HUDEP-2 (cell line): ENCODE results near the gene SLK.

ENCODE experiments used
- DNase-seq, 76 experiments: peaks; one replicate each; lab custom pipeline; 2025; ENCODE audit not compliant: unreplicated experiment in 76 of 76; lab: John Stamatoyannopoulos, UW

SLK gene

DNA sequence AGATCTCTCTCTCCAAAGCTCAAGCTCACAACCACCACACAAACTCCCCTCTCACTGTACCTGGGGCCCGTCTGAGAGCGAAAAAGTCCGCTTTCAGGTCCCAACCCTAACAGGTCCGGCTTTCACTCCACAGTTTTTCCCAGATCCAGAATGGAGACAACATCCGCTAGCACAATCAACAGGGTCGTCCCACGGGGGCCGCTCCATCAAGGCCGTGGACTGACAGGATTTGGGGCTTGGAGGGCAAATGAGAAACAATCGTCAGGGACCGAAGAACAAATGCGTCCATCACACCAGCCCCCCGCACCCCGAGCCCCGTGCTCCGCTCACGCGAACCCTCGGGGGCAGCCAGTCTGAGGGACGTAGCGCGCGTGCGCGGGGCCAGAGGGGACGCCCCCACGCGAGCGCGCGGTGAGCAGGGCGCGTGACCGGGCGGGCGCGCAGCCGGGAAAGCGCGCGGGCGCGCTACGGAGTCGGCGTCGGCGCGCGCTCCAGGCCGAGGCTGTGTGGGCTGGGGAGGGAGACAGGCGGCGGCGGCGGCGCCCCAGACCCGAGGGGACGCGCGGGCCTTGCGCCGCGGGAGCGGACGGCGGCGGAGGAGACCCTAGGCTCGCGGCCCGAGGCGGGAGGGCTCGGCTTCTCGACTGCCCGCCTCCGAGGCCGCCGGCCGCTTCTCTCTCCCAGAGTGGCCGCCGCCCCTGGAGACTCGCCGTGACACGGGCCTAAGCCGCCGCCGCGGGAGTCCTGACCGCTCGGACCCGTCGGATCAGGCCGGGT, at the start of gene SLK:
SLK (plus strand) TSS at position 470 of the 777 bp plus-strand sequence. CDS start 606 bp downstream, outside the sequence.
- DNase-seq: peak in 70 of 76 experiments; percentile 6 to 80 (median 60)

DNA sequence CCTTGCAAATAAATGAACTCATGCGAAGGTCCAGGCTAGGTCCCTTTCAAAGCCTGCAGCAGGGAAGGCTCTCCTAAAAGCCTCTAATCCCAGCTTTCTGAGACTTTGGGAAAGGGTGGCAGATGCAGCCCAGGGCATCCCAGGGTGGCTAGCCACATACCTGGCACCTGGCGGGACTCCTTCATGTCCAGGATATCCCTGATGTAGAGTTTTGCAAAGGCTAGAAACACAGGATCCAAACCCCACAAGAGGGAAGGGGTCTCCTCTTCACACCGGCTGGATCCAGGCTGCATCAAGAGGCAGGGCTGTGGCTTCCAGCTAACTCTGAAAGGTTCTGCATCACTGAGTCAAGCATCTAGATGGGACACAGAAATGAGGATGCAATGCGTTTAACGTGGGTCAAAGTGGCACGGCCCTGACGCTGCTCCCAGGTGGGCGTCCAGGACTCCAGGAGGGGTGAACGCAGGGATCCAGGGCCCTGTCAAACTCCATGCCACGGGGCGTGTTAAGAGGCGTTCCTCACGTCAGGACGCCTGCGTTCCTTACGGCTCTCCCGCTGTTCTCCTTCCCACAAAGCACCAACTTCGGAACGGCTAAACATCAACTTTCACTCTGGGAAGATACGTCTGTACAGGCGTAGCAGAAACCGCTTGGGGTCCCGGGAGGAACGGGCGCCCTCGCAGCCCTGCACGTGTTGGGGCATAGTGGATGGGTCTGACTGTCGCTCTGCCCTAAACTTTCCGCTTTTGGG, 49.5 kb upstream of the SLK start:
- DNase-seq: peak in 20 of 76 experiments; percentile 5 to 69 (median 38)

DNA sequence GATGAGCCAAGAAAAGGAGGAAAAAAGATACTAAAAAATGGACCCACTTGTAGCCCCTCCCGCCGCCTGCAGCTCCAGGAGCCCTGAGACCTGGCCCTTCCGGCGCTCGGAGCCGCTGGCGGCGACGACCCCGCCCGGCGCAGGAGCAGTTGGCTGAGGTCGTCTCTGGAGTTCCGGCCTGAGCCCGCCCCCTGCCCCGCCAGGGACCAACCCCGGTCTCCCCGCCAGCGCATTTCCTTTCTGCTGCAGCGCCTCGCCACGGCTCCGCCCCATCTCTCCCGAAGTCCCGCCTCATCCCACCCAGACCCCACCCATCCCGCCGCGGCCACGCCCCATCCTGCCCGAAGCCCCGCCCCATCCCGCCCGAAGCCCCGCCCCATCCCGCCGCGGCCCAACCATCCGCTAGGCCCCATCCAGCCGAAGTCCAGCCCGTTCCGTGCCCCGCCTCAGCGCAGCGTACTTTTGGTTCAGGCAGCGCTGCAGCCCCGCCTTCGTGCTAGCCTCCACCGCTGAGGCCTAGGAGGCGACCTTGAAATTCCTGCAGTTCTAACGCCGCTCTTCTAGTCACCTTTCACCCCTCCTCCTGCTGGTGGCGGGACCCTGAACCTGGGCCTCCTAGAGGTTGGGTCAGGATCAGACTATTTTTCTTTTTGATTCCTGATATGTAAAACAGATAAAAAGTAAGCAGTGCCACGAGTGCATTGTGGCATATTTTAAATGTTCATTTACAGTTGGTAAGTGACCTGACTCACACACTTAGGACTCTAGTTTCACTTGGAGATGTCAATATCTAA, 48.7 kb upstream of the SLK start, which contains the start of gene STN1:
STN1 (minus strand) TSS at position 132 of the 794 bp plus-strand sequence. CDS start 590 bp downstream, outside the sequence.
- DNase-seq: peak in 75 of 76 experiments; percentile 16 to 99 (median 96)

DNA sequence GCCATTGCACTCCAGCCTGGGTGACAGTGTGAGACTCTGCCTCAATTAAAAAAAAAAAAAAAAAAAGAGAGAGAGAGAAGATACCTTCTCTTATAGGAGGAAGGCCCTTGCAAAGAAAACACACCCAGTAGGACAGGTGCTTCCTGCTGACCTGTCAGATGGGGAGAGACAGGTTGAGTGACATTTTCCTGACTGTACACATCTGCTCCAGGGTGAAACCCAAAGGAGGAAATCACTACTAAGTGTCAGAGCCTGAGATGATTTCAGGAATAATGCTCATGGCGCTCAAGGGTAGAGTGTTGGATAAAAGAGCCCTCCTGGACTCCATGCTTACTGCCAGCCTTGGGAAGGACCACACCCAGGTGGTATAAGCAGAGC, 47.3 kb upstream of the SLK start:
- no peak for DNase-seq

DNA sequence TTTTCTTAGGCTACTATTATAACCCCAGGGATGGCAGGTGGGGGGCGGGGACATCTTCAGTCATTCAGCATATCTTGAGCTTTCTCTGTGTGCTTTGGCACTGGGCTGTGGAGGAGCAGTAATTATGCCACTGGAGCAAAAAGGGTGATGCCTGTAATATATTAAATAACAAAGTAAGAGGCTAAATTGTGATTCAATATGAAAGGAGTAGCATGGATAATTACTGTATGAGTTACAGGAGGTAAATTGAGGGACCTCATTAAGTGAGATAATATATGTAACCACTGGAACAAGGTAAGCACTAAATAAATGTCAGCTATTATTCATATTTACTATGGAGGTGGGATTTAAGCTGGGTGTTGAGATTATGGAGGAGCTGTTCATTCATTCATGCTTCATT, 45.7 kb upstream of the SLK start:
- no peak for DNase-seq

DNA sequence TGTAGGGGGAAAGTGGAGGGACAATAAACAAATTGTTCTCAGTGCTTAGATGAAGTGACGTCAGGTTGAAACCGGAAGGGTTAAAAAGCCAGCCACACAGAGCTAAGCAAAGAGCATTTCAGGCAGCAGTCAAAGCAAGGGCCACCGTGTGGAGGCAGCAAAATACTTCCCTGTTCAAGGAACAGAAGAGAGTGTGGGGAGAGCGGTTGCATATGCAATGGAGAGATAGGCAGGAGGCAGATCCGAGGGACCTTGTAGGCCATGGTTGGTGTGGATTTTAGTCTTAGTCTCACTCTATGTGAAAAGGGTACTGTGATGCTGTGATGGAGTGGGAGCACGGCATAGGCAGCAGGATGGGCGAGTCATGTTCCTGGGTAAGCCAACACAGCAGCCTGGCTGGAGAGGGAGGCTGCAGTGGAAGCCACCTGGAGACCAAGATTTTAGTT, 45.2 kb upstream of the SLK start:
- peak in 5 of 76 experiments; percentile 1 to 22 (median 10) for DNase-seq

DNA sequence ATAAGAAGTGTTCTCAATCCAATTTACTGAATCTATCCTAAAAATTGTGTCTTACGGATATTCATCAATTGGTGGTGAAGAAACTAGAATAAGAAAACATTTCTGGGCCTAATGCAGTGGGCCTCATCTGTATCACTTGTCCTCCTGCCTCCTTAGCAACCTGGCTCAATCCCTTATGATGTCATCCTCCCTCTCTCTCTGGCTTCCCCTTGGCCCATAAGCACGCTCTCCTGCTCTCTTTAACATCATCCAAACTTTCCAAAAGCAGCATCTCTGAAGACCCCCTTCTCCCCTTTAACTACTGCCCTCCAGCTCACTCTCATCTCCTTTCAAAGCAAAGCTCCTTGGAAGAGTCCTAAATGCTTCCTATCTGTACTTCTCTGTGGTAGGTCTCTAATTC, 44.3 kb upstream of the SLK start:
- DNase-seq: no peak

DNA sequence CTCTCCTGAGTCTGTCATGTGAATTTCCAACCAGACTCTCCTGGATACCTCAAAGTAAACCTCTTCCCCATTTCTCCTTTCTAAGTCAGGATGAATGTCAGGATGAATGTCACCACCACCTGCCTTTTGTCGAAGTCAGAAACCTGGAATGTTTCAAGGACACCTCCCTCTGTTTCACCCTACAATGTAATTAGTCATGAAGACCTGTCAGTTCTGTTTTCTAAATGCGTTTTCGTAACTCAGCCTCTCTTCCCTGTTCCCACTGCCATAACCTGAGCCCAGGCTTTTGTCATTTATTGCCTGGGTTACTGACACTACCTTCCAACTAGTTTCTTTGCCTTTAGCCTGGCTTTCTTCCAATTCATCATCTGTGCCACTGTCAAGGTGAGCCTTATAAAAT, 43.4 kb upstream of the SLK start:
- no peak for DNase-seq

DNA sequence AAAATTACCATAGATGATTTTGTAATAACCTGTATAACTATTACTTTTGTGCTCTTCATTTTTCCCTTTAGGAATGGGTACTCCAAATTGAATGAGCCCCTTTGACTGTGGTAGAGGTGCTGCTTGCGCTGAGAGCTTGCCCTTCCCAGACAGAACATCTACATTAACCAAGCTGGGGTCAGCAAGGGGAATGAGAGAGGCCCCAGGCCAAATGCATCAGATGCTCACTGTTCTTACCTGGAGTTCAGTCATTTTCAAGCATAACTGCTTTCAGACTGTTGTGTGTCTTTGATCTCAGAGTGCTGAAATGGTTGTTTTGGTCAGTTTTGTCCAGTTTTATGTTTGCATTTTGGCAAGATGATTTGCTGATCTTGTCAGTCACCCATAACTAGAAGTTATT, 41.3 kb upstream of the SLK start:
- no peak for DNase-seq

DNA sequence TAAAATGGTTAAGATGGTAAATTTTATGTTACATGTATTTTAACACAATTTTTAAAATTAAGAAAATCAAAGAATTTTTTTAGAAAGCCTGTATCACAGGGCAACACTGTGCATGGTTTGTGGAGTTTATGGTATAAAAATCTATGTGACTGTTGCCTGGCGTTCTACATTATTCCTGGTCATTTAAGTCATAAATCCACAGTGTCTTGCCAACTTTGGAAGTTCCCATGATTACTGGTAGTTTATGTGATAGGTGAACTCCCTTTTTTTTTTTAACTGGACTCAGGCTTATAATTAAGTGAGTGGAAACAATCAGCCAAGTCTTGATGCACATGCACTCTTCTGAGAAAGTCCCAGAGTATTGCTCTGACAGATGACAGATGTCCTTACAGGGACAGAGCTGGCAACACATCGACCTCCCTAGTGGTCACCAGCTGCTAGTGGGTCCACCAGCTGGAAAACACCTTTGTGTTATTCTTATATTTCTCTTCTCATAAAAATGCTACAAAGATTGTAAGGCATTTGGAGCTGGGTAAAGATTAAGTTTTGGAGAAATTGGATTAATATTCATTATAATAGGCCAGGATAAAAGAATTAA, 40.1 kb upstream of the SLK start:
- DNase-seq: no peak

DNA sequence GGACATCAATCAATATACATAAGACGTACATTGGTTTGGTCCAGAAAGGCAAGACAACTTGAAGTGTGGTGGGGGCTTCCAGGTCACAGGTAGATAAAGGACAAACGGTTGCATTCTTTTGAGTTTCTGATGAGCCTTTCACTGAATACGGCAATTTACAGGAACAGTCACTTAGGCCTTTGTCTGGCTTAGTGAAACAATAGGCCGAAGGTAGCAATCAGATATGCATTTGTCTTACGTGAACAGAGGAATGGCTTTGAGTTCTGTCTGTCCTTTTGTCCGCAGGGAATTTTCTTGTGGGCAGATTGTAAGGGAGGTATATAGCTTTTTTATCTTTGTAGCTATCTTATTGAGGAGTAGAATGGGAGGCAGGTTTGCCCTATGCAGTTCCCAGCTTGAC, 38.2 kb upstream of the SLK start:
- DNase-seq: no peak

DNA sequence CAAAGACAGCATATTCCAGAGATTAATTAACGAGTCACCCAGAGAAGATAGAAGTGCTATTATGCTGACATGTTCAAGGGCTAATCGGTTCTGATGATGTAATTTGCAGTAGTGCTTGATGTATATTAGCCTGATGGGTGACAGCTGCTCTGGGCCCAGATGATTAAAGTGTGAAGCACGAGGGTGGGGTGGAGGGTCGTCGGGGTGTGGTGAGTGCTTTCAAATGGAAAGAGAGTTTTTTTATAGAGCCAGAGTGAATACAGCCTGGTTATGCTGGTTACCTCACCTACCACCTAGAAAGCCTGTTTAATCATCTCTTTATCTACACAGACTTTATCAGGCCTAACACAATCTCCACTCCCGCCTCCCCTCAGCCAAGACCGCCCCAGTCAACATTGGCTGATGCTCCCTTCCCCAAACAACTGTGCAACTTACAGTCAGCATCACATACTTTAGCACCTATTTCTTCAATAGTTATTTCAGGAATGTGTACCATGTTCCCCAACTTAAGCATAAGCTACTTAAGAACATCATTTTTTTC, 37.5 kb upstream of the SLK start:
- DNase-seq: no peak

DNA sequence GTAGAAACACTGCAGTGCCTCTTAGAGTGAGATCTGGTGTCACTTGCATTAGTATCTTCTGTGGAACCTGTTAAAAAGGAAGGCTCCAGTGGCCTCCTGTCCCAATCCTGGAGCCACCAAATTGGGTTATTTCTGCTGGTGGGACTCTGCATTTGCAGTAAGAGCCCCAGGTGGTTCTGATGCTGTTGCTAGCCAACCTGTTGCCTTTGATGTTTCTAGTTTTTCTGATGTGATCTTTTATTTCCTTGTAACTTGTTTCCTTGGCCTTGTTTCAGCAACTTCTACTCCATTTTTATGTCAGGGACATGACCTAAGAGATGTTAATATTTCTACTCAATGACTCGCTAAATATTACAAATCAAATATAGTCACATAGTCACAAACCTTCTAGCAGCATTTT, 36.5 kb upstream of the SLK start:
- DNase-seq: no peak

DNA sequence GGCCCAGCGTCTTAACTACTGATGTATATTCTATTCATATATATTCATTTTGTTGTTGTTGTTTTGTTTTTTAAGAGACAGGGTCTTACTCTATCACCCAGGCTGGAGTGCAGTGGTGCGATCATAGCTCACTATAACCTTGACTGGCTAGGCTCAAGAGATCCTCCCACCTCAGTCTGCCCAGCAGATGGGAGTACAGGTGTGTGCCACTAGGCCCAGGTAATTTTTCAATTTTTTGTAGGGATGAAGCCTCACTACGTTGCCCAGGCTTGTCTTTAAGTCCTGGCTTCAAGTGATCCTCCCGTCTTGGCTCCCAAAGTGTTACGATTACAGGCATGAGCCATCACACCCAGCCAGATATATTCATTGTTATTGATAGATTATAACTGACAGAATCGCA, 36.1 kb upstream of the SLK start:
- no peak for DNase-seq

DNA sequence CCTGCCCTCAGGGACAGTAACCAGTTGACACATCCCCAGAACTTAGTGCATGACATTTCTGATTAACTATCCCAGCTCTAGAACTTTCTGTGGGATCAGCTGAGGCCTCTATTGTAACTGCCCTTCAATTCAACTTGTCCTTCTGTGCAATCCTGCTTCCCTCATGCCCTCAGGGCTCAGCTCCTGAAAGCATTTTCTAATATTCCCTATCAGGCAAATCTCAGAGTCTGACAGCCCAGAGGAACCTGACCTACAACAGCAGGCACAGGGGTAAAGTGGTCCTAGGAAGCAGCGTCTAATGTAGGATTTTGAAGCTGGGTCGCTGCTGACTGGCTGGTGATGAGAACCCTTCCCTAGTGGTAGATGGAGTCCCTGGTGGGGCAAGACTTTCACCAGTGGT, 35.3 kb upstream of the SLK start:
- no peak for DNase-seq

DNA sequence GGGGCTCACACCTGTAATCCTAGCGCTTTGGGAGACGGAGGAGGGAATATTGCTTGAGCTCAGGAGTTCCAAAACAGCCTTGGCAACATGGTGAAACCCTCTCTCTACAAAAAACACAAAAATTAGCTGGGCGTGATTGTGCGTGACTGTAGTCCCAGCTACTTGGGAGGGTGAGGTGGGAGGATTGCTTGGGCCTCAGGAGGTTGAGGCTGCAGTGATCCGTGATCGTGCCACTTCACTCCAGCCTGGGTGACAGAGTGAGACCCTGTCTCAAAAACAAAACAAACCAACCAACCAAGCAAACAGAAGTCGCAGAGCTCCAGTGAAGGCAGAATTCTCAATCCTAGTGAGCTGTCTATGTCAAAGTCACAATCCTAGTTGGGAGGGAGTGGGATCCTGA, 34.7 kb upstream of the SLK start:
- DNase-seq: no peak

DNA sequence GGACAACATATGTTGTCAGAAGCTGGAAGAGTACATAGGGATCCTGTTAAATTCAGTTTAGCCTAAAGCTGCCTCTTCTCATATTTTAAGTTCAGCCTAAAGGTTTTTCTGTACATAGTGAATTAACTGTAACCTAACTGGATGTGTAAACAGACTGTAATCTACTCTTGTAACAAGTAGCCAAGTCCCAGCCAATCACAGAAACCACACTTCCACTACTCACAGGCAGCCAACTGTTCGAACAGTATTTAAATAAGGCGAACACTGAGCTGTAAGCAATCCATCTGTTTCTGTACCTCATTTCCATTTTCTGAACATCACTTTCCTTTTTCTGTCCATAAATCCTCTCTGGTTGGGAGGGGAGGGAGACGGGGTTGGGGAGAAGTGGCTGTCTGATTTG, 34.0 kb upstream of the SLK start:
- no peak for DNase-seq

DNA sequence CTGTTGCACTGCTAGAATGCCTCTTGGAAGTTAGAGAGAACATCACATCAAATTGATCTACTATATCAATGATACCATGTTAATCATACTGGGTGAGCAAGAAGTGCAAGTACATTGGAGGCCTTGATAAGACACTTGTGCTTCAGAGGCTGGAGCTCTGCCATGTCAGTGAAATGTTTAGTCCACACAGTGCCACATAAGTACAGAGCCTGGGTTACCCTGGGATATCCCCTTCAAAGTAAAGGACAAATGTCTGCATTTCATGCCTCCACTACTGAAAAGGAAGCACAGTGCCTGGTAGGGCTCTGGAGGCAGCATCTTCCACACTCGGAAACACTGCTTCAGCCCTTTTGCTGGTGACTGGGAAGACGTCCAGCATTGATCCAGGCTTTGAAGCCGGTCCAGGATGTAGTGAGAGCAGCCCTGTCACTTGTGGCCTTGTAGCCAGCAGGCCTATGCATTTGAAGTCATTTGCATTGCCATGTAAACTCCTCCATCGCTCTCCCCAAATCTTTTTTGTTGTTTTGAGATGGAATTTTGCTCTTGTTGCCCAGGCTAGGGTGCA, 33.3 kb upstream of the SLK start:
- DNase-seq: peak in 37 of 76 experiments; percentile 2 to 62 (median 25)

DNA sequence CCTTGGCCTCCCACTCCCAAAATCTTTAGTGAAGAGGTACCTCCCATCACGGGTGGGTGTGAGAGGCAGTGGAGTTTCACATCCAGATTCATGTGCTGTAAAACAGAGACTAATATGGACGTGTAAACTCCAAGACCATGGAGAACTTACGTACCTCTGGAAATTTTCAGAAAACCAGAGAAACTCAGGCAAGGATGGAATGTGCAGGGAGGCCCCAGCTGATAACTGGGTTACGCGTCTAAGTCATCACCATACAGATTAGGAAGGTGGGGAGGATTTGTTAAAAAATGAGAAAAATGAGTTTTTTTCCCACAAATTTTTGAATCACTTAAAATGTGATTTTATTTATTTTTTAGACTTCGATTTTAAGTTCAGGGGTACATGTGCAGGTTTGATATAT, 32.6 kb upstream of the SLK start:
- no peak for DNase-seq

DNA sequence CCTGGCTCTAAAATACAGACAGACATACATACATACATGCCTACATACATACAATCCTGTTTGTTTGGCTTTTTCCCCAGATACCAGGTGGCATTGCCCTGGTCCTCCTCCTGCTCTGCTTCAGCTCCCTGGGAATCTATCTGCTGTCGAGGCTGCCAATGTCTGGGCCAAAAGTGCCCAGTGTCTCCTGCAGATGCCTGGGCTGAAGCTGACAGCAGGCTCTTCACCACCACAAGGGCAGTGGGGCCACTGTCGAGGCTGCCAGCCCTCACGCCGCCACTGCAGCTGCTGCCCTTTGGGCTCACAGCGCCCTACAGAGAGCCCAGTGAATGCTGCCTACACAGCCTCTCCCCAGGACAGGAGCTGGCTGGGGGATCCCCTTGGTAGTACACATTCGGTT, 30.9 kb upstream of the SLK start:
- DNase-seq: no peak
